Measurements from ENCODE around the gene UBR4.

UBR4 gene

GRCh38 chr1:19067912-19068638 is 142.0 kb downstream of the UBR4 start:
- H3K79me2 ChIP-seq, result no peaks in the 10 kb centered on the region
- no peaks in the 10 kb centered on the region for H3K36me3 ChIP-seq (ENCODE audit: control insufficient read depth, insufficient read depth, low read length)
- H3K4me2 ChIP-seq (ENCODE audit: low read length), result no peak overlapping the region
- no peaks in the 10 kb centered on the region for H3K9me3 ChIP-seq (ENCODE audit: control insufficient read depth, low read length)
- H3K4me1 ChIP-seq, result no peaks in the 10 kb centered on the region
- no peak overlapping the region for H3K9ac ChIP-seq
- H3K27ac ChIP-seq, result no peak overlapping the region
- H2AFZ ChIP-seq, result no peak overlapping the region
- TF ChIP-seq CTCF (IDR thresholded peaks at IDR 0.05), result no peak
- H3K4me3 ChIP-seq (ENCODE audit: low read depth, low read length), result no peak overlapping the region
- H3K27me3 ChIP-seq (ENCODE audit: control insufficient read depth, insufficient read depth, low read length), result no peaks in the 10 kb centered on the region

- no peak overlapping the region for H3K27ac ChIP-seq
- no peaks in the 10 kb centered on the region for H3K36me3 ChIP-seq (ENCODE audit: control insufficient read depth, insufficient read depth, low read length)
- no peak overlapping the region for H3K4me3 ChIP-seq (ENCODE audit: low read depth, low read length)
- TF ChIP-seq CTCF (IDR thresholded peaks at IDR 0.05), result no peak
- H3K9ac ChIP-seq, result no peak overlapping the region
- H3K9me3 ChIP-seq (ENCODE audit: control insufficient read depth, low read length), result no peaks in the 10 kb centered on the region
- H3K27me3 ChIP-seq (ENCODE audit: control insufficient read depth, insufficient read depth, low read length), result no peaks in the 10 kb centered on the region
- H3K4me2 ChIP-seq (ENCODE audit: low read length), result no peak overlapping the region
- no peaks in the 10 kb centered on the region for H3K4me1 ChIP-seq
- H2AFZ ChIP-seq, result no peak overlapping the region
- no peaks in the 10 kb centered on the region for H3K79me2 ChIP-seq
Measured at GRCh38 chr1:19067182-19067911, 142.7 kb downstream of the UBR4 start.

- H3K4me3 ChIP-seq (ENCODE audit: low read depth, low read length), result no peak overlapping the region
- no peaks in the 10 kb centered on the region for H3K36me3 ChIP-seq (ENCODE audit: control insufficient read depth, insufficient read depth, low read length)
- no peaks in the 10 kb centered on the region for H3K9me3 ChIP-seq (ENCODE audit: control insufficient read depth, low read length)
- H3K9ac ChIP-seq, result no peak overlapping the region
- no peaks in the 10 kb centered on the region for H3K79me2 ChIP-seq
- no peaks in the 10 kb centered on the region for H3K4me1 ChIP-seq
- no peaks in the 10 kb centered on the region for H3K27me3 ChIP-seq (ENCODE audit: control insufficient read depth, insufficient read depth, low read length)
- TF ChIP-seq CTCF (IDR thresholded peaks at IDR 0.05), result no peak
- H3K27ac ChIP-seq, result no peak overlapping the region
- H2AFZ ChIP-seq, result no peak overlapping the region
- no peak overlapping the region for H3K4me2 ChIP-seq (ENCODE audit: low read length)
Measured at GRCh38 chr1:19066874-19067181, 143.2 kb downstream of the UBR4 start.

GRCh38 chr1:19066248-19066873 is 143.7 kb downstream of the UBR4 start:
- Histone ChIP-seq H3K9ac (no peak overlapping the region), H2AFZ (no peak overlapping the region), H3K27me3 (ENCODE audit: control insufficient read depth, insufficient read depth, low read length) (no peaks in the 10 kb centered on the region), H3K9me3 (ENCODE audit: control insufficient read depth, low read length) (no peaks in the 10 kb centered on the region), H3K4me1 (no peaks in the 10 kb centered on the region), H3K36me3 (ENCODE audit: control insufficient read depth, insufficient read depth, low read length) (no peaks in the 10 kb centered on the region), H3K79me2 (no peaks in the 10 kb centered on the region), H3K4me3 (ENCODE audit: low read depth, low read length) (no peak overlapping the region), H3K4me2 (ENCODE audit: low read length) (no peak overlapping the region), H3K27ac (no peak overlapping the region)
- TF ChIP-seq CTCF (IDR thresholded peaks at IDR 0.05), result no peak
